Ascending aorta (tissue), 2 donors: ENCODE results near the gene RIMBP2. TPM values are rescaled to one million over a fixed set of nuclear protein-coding genes. Genes with fewer than 3 reads are reported as not detected.

Experiments
- DNase-seq, 2 donors: peaks; one replicate each; pipeline ENCODE4 v3.0.0-alpha.2; 2019; ENCODE audit warnings: low spot score in 2 of 2
- H3K27ac ChIP-seq, 2 donors: fragments of 200-600 bp; sonication (generic); one replicate each; pipeline ENCODE4 v1.5.1; 2016 to 2017; ENCODE audit warnings: mild to moderate bottlenecking in 1 of 2
- H3K27me3 ChIP-seq: fragments of 200-600 bp; sonication (generic); one replicate; pipeline ENCODE4 v1.5.1; 2017
- H3K36me3 ChIP-seq, 2 donors: fragments of 200-600 bp; sonication (generic); one replicate each; pipeline ENCODE4 v1.5.1; 2016
- H3K4me1 ChIP-seq, 2 donors: fragments of 200-600 bp; sonication (generic); one replicate each; pipeline ENCODE4 v1.5.1; 2016 to 2017; ENCODE audit warnings: mild to moderate bottlenecking in 1 of 2
- H3K4me3 ChIP-seq, 2 donors: fragments of 200-600 bp; sonication (generic); one replicate each; pipeline ENCODE4 v1.5.1; 2016 to 2017; ENCODE audit warnings: mild to moderate bottlenecking in 1 of 2
- H3K9me3 ChIP-seq, 2 donors: fragments of 200-600 bp; sonication (generic); one replicate each; pipeline ENCODE4 v1.5.1; 2016
- intact Hi-C: fragments of 100-400 bp; cut with DNase I; formaldehyde crosslinking; loops from one replicate; pipeline ENCODE4 v1.15.1; 2023
- total RNA-seq: library from RNA; depleted of rRNA; stranded (reverse); fragments of >200 nt; gene quantifications from one replicate; pipeline ENCODE4 v1.1.0, GENCODE V29; 2016
- TF ChIP-seq, protein P1 (sequence below), 3 experiments: fragments of 200-600 bp in 2 of 3; fragments of 450-650 bp in 1 of 3; sonication (generic) in 2 of 3; IDR thresholded peaks; one replicate each; pipeline ENCODE4 v1.5.1; 2016 to 2019; ENCODE audit warnings: antibody characterized with exemption in 3 of 3, mild to moderate bottlenecking in 1 of 3, moderate library complexity in 1 of 3

Gene RIMBP2
- total RNA-seq, 1 donor from 2014 or later = not detected

DNA sequence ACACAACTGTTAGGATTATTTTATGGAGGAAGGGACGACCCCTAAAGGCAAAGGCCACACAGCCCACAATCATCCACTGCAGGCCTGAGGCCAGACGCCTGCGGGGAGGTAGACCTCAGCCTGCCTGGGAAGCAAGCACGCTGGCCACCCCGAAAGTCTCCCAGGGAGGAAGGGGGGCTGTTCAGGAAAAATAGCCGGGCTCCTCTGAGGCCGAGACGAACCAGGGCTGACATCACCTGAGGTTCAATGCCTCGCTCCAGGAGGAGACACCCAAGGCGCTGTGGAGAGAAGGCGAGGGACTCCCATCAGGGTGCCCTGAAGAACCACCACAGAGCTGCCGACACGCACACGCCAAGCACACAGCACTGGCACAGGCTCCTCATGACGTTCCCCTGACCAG lies 251.1 kb downstream of the RIMBP2 start:
- intact Hi-C loops = no loop called here
- TF ChIP-seq, protein P1, sequence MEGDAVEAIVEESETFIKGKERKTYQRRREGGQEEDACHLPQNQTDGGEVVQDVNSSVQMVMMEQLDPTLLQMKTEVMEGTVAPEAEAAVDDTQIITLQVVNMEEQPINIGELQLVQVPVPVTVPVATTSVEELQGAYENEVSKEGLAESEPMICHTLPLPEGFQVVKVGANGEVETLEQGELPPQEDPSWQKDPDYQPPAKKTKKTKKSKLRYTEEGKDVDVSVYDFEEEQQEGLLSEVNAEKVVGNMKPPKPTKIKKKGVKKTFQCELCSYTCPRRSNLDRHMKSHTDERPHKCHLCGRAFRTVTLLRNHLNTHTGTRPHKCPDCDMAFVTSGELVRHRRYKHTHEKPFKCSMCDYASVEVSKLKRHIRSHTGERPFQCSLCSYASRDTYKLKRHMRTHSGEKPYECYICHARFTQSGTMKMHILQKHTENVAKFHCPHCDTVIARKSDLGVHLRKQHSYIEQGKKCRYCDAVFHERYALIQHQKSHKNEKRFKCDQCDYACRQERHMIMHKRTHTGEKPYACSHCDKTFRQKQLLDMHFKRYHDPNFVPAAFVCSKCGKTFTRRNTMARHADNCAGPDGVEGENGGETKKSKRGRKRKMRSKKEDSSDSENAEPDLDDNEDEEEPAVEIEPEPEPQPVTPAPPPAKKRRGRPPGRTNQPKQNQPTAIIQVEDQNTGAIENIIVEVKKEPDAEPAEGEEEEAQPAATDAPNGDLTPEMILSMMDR (IDR thresholded peaks at IDR 0.05) = no peak
- Histone ChIP-seq H3K36me3 (no peaks in the 10 kb centered on the region), H3K4me3 (no peak overlapping the region), H3K27me3 (no peaks in the 10 kb centered on the region), H3K4me1 (no peaks in the 10 kb centered on the region), H3K27ac (no peak overlapping the region), H3K9me3 (no peaks in the 10 kb centered on the region)
- DNase-seq = no peak

DNA sequence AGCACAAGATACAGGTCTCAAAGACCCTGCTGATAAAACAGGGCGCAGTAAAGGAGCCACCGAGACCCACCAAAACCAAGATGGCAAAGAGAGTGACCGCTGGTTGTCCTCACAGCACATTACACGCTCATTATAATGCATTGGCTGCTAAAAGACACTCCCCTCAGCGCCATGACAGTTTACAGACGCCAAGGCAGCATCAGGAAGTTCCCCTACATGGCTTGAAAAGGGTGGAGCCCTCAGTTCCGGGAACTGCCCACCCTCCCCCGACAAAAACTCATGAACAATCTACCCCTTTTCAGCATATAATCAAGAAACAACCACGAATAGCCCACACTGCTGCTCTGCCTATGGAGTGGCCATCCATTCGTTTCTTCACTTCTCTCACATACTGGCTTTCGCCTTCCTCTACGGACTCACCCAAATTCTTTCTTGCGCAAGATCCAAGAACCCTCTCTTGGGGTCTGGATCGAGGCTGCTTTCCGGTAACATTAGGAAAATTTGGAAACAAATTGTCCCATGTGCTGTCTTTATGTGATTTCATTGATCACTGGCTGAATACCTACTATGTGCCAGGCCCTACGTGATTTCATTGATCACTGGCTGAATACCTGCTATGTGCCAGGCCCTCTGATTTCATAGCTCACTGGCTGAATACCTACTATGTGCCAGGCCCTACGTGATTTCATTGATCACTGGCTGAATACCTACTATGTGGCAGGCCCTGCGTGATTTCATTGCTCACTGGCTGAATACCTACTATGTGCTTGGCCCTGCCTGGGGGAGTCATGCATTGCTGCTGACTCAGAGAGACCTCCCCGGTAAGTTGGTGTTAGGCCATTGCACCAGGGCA lies 252.1 kb downstream of the RIMBP2 start:
- TF ChIP-seq, protein P1 (IDR thresholded peaks at IDR 0.05) = no peak
- Histone ChIP-seq H3K4me3 (no peak overlapping the region), H3K27me3 (no peaks in the 10 kb centered on the region), H3K9me3 (no peaks in the 10 kb centered on the region), H3K4me1 (no peaks in the 10 kb centered on the region), H3K36me3 (no peaks in the 10 kb centered on the region), H3K27ac (no peak overlapping the region)
- intact Hi-C loops = no loop called here
- DNase-seq = no peak

DNA sequence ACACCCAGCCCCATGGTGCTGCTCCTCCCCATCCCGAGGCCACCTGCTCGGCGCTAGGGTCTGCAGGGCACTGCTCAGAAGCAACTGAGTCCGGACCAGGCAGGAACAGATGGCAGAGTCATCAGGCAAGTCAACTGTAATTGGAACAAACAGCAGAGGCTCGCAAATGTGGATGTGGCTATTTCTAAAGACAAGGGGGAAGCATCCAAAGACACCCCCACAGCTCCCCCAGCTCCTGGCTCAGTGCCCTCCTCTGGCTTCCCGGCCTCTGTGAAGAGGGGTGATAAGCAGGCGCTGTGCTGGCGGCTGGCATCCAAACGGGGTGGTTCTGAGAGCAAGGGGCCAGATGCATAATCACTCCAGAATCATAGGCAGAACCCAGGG lies 252.8 kb downstream of the RIMBP2 start:
- Histone ChIP-seq H3K4me3 (no peak overlapping the region), H3K27me3 (no peaks in the 10 kb centered on the region), H3K4me1 (no peaks in the 10 kb centered on the region), H3K9me3 (no peaks in the 10 kb centered on the region), H3K27ac (no peak overlapping the region), H3K36me3 (no peaks in the 10 kb centered on the region)
- DNase-seq = no peak
- intact Hi-C loops = no loop called here
- TF ChIP-seq, protein P1 (IDR thresholded peaks at IDR 0.05) = no peak

DNA sequence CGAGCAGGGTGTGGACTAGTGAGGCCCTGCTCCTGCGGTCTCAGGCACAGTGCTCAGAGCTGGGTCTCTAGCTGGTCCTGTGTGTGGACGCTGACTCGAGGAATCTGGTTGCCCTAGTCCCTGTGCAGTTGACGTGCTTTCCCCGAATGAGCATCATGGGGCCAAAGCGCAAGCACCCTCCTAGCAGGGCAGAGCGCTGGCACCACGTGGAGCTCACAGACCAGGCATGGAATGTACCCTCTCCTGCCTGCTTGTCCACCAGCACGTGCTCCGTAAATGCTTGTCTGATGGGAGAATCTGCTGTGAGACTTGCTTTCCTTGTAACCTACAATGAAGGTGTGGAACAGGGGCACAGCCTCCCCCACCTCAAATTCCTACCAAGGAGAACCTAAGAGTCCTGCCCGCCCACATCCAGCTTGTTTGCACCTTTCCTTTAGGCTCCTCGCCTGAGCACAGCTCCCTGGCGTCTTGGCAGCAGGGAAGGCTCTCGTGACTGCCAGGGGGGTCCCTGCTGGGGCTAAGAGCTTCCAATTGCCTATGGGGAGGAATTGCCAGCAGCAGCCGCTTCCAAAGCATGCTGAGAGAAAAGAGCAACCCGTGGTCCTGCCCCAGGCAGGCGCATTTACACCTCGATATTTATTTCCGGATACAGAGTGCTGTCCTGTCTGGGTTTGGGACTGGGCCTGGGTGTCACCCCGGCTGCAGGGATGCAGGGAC lies 253.4 kb downstream of the RIMBP2 start:
- intact Hi-C loops = no loop called here
- Histone ChIP-seq H3K4me3 (no peak overlapping the region), H3K27ac (no peak overlapping the region), H3K36me3 (no peaks in the 10 kb centered on the region), H3K4me1 (no peaks in the 10 kb centered on the region), H3K9me3 (no peaks in the 10 kb centered on the region), H3K27me3 (no peaks in the 10 kb centered on the region)
- TF ChIP-seq, protein P1 (IDR thresholded peaks at IDR 0.05) = no peak
- DNase-seq = no peak

DNA sequence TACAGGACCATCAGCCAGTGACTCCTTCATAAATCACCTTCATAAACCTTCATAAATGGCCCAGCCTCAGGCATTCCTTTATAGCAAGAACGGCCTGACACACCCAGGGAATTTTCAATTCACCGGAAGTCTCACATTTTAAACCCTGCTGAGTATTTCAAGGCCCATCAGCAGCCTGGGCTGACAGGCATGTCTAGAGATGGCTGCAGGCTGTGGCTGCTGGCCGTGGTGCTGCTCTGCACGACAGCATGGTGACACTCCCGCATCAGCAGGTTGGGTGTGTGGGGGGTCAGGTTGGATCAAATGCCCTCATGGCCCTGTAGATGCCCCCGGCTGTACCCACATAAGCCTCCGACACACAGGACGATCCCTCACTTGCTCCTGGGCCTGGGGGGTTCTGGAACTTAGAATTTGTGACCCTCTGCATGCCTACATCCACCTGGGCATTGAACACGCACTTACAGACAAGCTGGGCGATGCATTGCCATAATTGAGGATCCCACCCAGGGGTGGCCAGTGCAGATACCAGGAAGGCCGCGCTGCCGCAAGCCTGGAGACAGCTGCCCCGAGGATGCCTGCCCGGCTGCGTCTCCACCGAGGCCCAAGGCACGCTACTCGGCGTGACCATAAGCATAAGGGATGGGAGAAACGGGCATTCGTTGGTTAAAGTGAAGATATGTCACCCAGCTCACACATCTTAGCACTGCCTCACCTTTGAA lies 254.1 kb downstream of the RIMBP2 start:
- Histone ChIP-seq H3K27ac (no peak overlapping the region), H3K27me3 (no peaks in the 10 kb centered on the region), H3K4me1 (no peaks in the 10 kb centered on the region), H3K4me3 (no peak overlapping the region), H3K9me3 (no peaks in the 10 kb centered on the region), H3K36me3 (no peaks in the 10 kb centered on the region)
- no peak for DNase-seq
- TF ChIP-seq, protein P1 (IDR thresholded peaks at IDR 0.05) = no peak
- intact Hi-C loops = no loop called here
